NT2/D1 (cell line): ENCODE data around the gene USP31.

ENCODE experiments used
- SUZ12 ChIP-seq: IDR thresholded peaks from 2 replicates; pipeline ENCODE4 v1.6.1; 2011; ENCODE audit not compliant: insufficient read length, insufficient read depth; ENCODE audit errors: extremely low read depth
- YY1 ChIP-seq: IDR thresholded peaks from 2 replicates; pipeline ENCODE4 v1.6.1; 2011; ENCODE audit not compliant: insufficient read length, insufficient read depth
- ZNF274 ChIP-seq: IDR thresholded peaks from 2 replicates; pipeline ENCODE4 v1.6.1; 2011; ENCODE audit warnings: mild to moderate bottlenecking, low read depth, low read length

- no peak for TF ChIP-seq ZNF274
- TF ChIP-seq YY1, result no peak
- no peak for TF ChIP-seq SUZ12
Observed at GRCh38 chr16:23104032-23104955, 45.0 kb downstream of the USP31 start.
